Measurements from ENCODE around the gene NPTXR. TPM values are rescaled to one million over a fixed set of nuclear protein-coding genes. Genes with fewer than 3 reads are reported as not detected.

NPTXR gene
- total and polyA plus RNA-seq, 2 of the 4 experiments (the other 2 are of a cell fraction), result 0.36 to 2.2 TPM

DNA sequence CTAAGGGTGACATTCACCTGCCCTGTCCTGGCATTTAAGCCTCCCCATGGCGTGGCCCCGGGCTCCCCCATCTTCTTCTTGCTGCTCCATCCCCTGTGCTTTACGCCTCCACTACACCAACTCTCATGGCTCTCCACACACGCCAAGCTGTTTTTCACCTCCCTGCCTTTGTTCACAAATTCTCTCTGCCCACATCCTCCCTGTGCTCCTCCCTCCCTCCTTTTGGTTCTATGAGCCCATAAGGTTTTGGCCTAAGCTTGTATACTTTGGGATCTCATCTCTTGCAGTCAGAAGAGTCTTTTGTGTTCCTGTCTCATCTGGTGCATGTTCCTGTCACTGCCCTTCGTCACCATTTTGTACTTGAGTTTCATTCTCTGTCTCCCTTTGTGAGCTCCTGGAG is 45.3 kb downstream of the NPTXR start:
- in situ Hi-C loops (cut with MboI; ENCODE audit: low sequenced_read_pairs) (no loop called here), dilution Hi-C loops (cut with HindIII; ENCODE audit: low sequenced_read_pairs, unreplicated experiment) (no loop called here), intact Hi-C loops (cut with micrococcal nuclease) (no loop called here)
- H4K8ac ChIP-seq (ENCODE audit: low read depth in 2 of 2, low read length in 2 of 2), result no peak overlapping the region
- no peak overlapping the region for H2AFZ ChIP-seq (replicated peaks; ENCODE audit: low read length, poor library complexity)
- no peak overlapping the region for H2BK5ac ChIP-seq (ENCODE audit: low read depth, low read length, poor library complexity, severe bottlenecking)
- H3K23ac ChIP-seq (ENCODE audit: low read depth, low read length), result no peak overlapping the region; the same call in 1 of the 2 replicates
- peaks cover under 1 to 3% of the 10 kb centered on the region in 2 experiments; a peak in 3 of 4 replicates for H3K79me1 ChIP-seq (ENCODE audit: low read depth in 1 of 2, low read length in 2 of 2)
- H3K4me1 ChIP-seq (ENCODE audit: control insufficient read depth, insufficient read depth, low read length), result peaks cover 2% of the 10 kb centered on the region; the same call in 1 of the 2 replicates
- H3K9ac ChIP-seq (ENCODE audit: low read depth, low read length), result no peak overlapping the region
- no peak overlapping the region for H4K5ac ChIP-seq (ENCODE audit: low read depth, low read length)
- H3K27ac ChIP-seq (ENCODE audit: insufficient read depth, low read length), result no peak overlapping the region
- H4K20me1 ChIP-seq (ENCODE audit: insufficient read depth, low read length), result no peaks in the 10 kb centered on the region
- no peak overlapping the region for H3K4me2 ChIP-seq (ENCODE audit: low read depth, low read length)
- H2AK5ac ChIP-seq (ENCODE audit: low read depth, low read length), result no peak overlapping the region
- peaks cover 4% of the 10 kb centered on the region; the same call in 1 of the 2 replicates for H3K9me3 ChIP-seq (ENCODE audit: control insufficient read depth, insufficient read depth, low read length)
- 48% methylated on average over 3 of the region's 5 CpGs; no CpG with 5 or more reads in 1 of the 2 experiments for WGBS, 2 experiments (ENCODE audit: extremely low coverage in 2 of 2, insufficient read length in 1 of 2)
- H3K4ac ChIP-seq (ENCODE audit: low read depth, low read length), result no peak overlapping the region
- H3K18ac ChIP-seq (ENCODE audit: low read depth, low read length), result no peak overlapping the region
- POLR2A ChIA-PET (ENCODE audit: unreplicated experiment), result no interaction called here
- no peak overlapping the region for H3K14ac ChIP-seq (replicated peaks; ENCODE audit: low read depth, low read length)
- TF ChIP-seq RCOR1 (IDR thresholded peaks at IDR 0.05; ENCODE audit: insufficient replicate concordance, low read length), result no peak
- no peak for TF ChIP-seq SMC3 (IDR thresholded peaks at IDR 0.05; ENCODE audit: low read depth, low read length)
- no peak overlapping the region for H4K91ac ChIP-seq (ENCODE audit: insufficient read depth, low read depth, low read length)
- H2AK9ac ChIP-seq (replicated peaks; ENCODE audit: low read depth, low read length, poor library complexity), result no peak overlapping the region
- H2BK15ac ChIP-seq (ENCODE audit: low read depth, low read length), result no peak overlapping the region
- H3K56ac ChIP-seq (ENCODE audit: extremely low read depth, insufficient read depth, low read length), result no peak overlapping the region
- peaks cover 10% of the 10 kb centered on the region for H3K27me3 ChIP-seq (ENCODE audit: control insufficient read depth, insufficient read depth, low read length)
- peaks cover under 1% of the 10 kb centered on the region; the same call in 1 of the 2 replicates for H3K9me1 ChIP-seq (ENCODE audit: insufficient read depth, low read length)
- CTCF ChIA-PET, result no interaction called here
- ATAC-seq (ENCODE audit: low read depth) (no peak), DNase-seq (no peak)
- no TSS peak for BruUV-seq (replicated peaks)
- H2BK20ac ChIP-seq (ENCODE audit: low read depth, low read length), result no peak overlapping the region
- H3K36me3 ChIP-seq (ENCODE audit: control insufficient read depth, insufficient read depth, low read length), result no peaks in the 10 kb centered on the region
- no peak overlapping the region for H2BK120ac ChIP-seq (ENCODE audit: low read depth, low read length)
- no peak overlapping the region for H3K4me3 ChIP-seq (ENCODE audit: insufficient read depth, low read depth, low read length)

Measured in IMR-90 (cell line).